ENCODE data around the gene ACOT13. TPM values are rescaled to one million over a fixed set of nuclear protein-coding genes. Genes with fewer than 3 reads are reported as not detected.

The ACOT13 gene
- total and polyA plus RNA-seq, 2 of the 4 experiments (the other 2 are of a cell fraction): 3.6 to 25.7 TPM

DNA sequence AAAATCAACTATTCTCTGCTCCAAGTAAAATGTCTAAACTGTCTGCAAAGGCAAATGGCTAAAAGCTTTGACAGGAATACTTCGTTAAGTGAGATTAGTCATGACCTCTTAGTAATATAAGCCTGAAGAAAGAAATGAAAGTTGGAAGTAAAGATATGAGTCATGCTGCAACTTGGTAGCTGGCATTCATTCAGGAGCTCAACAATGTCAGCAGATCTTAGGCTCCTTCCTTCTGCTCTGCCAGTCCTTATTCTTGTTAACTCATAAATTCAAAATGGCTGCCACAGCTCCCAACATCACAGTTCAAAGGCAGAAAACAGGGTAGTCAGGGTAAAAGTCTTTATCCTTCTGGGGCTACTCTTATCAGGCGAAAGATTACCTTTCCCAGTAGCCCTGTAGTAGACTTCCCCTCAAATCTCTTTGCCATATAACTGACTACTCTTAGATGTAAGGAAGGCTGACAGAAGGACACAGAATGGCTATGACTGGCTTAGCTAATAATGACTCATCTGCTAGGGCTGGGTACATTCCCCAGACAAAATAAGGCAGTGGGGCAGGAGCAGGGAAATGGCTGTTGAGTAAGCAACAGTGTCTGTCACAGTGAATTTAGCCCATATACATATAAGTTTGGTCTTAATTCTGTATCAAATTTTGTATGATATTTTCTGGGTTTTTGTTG lies 76.5 kb downstream of the ACOT13 start (continued):
- TF ChIP-seq, protein P1, sequence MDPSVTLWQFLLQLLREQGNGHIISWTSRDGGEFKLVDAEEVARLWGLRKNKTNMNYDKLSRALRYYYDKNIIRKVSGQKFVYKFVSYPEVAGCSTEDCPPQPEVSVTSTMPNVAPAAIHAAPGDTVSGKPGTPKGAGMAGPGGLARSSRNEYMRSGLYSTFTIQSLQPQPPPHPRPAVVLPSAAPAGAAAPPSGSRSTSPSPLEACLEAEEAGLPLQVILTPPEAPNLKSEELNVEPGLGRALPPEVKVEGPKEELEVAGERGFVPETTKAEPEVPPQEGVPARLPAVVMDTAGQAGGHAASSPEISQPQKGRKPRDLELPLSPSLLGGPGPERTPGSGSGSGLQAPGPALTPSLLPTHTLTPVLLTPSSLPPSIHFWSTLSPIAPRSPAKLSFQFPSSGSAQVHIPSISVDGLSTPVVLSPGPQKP (IDR thresholded peaks at IDR 0.05; ENCODE audit: borderline replicate concordance, low read depth, low read length): no peak
- TF ChIP-seq BHLHE40 (IDR thresholded peaks at IDR 0.05; ENCODE audit: low read depth, low read length): no peak

DNA sequence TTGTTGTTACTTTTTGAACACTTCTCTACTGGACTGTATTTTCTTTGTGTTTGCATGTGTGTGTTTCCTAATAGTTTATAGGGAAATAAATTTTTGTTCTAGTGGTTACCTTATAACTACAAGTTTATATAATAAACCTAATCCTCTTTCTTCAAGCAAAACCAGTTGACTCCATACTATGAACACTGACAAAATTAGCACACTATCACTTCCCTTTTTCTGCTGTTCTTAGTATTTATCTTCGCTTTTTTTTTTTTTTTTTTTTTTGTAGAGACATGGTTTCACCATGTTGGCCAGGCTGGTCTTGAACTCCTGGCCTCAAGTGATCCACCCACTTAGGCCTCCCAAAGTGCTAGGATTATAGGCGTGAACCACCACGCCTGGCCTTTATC lies 77.1 kb downstream of the ACOT13 start:
- Histone ChIP-seq H3K79me1 (ENCODE audit: low read depth in 1 of 2, low read length in 2 of 2) (no peaks in the 10 kb centered on the region; a peak in 1 of 4 replicates), H2BK15ac (ENCODE audit: low read depth, low read length) (no peak overlapping the region), H3K23ac (ENCODE audit: low read depth, low read length) (no peak overlapping the region), H2BK120ac (ENCODE audit: low read depth, low read length) (0 out of 2 replicates have a peak overlapping the region, but pooled peaks have one; percentile 12), H4K91ac (ENCODE audit: insufficient read depth, low read depth, low read length) (no peak overlapping the region; the same call in 1 of the 2 replicates), H3K36me3 (ENCODE audit: control insufficient read depth, insufficient read depth, low read length) (no peaks in the 10 kb centered on the region), H4K8ac (ENCODE audit: low read depth in 2 of 2, low read length in 2 of 2) (peak overlapping the region; percentile 52 to 87; a peak in 2 of 4 replicates), H2AFZ (replicated peaks; ENCODE audit: low read length, poor library complexity) (no peak overlapping the region), H3K27ac (ENCODE audit: insufficient read depth, low read length) (peak overlapping the region; percentile 25; the same call in 1 of the 2 replicates), H4K5ac (ENCODE audit: low read depth, low read length) (no peak overlapping the region), H2BK20ac (ENCODE audit: low read depth, low read length) (0 out of 2 replicates have a peak overlapping the region, but pooled peaks have one; percentile 28), H3K14ac (replicated peaks; ENCODE audit: low read depth, low read length) (no peak overlapping the region), H3K4ac (ENCODE audit: low read depth, low read length) (no peak overlapping the region), H3K27me3 (ENCODE audit: control insufficient read depth, insufficient read depth, low read length) (no peaks in the 10 kb centered on the region), H4K20me1 (ENCODE audit: insufficient read depth, low read length) (no peaks in the 10 kb centered on the region), H2AK9ac (replicated peaks; ENCODE audit: low read depth, low read length, poor library complexity) (no peak overlapping the region), H3K18ac (ENCODE audit: low read depth, low read length) (no peak overlapping the region), H2BK5ac (ENCODE audit: low read depth, low read length, poor library complexity, severe bottlenecking) (peak overlapping the region; percentile 99), H3K56ac (ENCODE audit: extremely low read depth, insufficient read depth, low read length) (no peak overlapping the region), H3K4me1 (ENCODE audit: control insufficient read depth, insufficient read depth, low read length) (peaks cover 3% of the 10 kb centered on the region), H3K9ac (ENCODE audit: low read depth, low read length) (no peak overlapping the region), H3K9me3 (ENCODE audit: control insufficient read depth, insufficient read depth, low read length) (no peaks in the 10 kb centered on the region), H2AK5ac (ENCODE audit: low read depth, low read length) (no peak overlapping the region), H3K4me3 (ENCODE audit: insufficient read depth, low read depth, low read length) (no peak overlapping the region), H3K9me1 (ENCODE audit: insufficient read depth, low read length) (peaks cover 7% of the 10 kb centered on the region), H3K4me2 (ENCODE audit: low read depth, low read length) (peak overlapping the region; percentile 82; the same call in 1 of the 2 replicates)
- BruUV-seq (replicated peaks): no TSS peak
- no CpG with 5 or more reads among the region's 3 CpGs for WGBS, 2 experiments (ENCODE audit: extremely low coverage in 2 of 2, insufficient read length in 1 of 2)
- dilution Hi-C loops (cut with HindIII; ENCODE audit: low sequenced_read_pairs, unreplicated experiment): no loop called here
- intact Hi-C loops (cut with micrococcal nuclease): loop anchor here (1.0 kb wide), 1 partner anchor 23 kb away; no protein-coding TSS in a partner anchor
- TF ChIP-seq MAFK (IDR thresholded peaks at IDR 0.05; ENCODE audit: low read depth, low read length): no peak
- TF ChIP-seq POLR2A (IDR thresholded peaks at IDR 0.05; ENCODE audit: low read depth, low read length): no peak
- TF ChIP-seq MXI1 (IDR thresholded peaks at IDR 0.05; ENCODE audit: borderline replicate concordance, low read depth, low read length): no peak
- no peak for TF ChIP-seq SMC3 (IDR thresholded peaks at IDR 0.05; ENCODE audit: low read depth, low read length)
- TF ChIP-seq CEBPB (IDR thresholded peaks at IDR 0.05; ENCODE audit: low read depth, low read length): no peak
- TF ChIP-seq RCOR1 (IDR thresholded peaks at IDR 0.05; ENCODE audit: insufficient replicate concordance, low read length): no peak
- TF ChIP-seq, protein P1 (IDR thresholded peaks at IDR 0.05; ENCODE audit: borderline replicate concordance, low read depth, low read length): no peak
- no peak for TF ChIP-seq CHD1 (IDR thresholded peaks at IDR 0.05; ENCODE audit: low read depth, low read length)
- ChIA-PET POLR2A (ENCODE audit: unreplicated experiment) (interaction anchor here (0.6 kb wide), 1 partner anchor 37 kb away, joined by 4 read pairs; no protein-coding TSS in a partner anchor), CTCF (no interaction called here)
- in situ Hi-C loops (cut with MboI; ENCODE audit: low sequenced_read_pairs): no loop called here
- no peak for ATAC-seq (ENCODE audit: low read depth)
- DNase-seq: no peak
